Thyroid gland (tissue), 4 donors: ENCODE measurements around the gene HLF. TPM values are rescaled to one million over a fixed set of nuclear protein-coding genes. Genes with fewer than 3 reads are reported as not detected.

Experiments used
- DNase-seq, 2 donors: peaks; one replicate each; pipeline ENCODE4 v3.0.0-alpha.2; 2019
- H3K27ac ChIP-seq, 3 donors: fragments of 200-600 bp; sonication (generic); 1 replicate in 2 of 3; 2 replicates in 1 of 3; pipeline ENCODE4 v1.5.1; 2016 to 2019; ENCODE audit warnings: mild to moderate bottlenecking in 1 of 3, moderate library complexity in 1 of 3
- H3K27me3 ChIP-seq: fragments of 200-600 bp; sonication (generic); one replicate; pipeline ENCODE4 v1.5.1; 2019
- H3K36me3 ChIP-seq, 2 donors: fragments of 200-600 bp; sonication (generic); one replicate each; pipeline ENCODE4 v1.5.1; 2016 to 2019
- H3K4me1 ChIP-seq, 2 donors: fragments of 200-600 bp; sonication (generic); one replicate each; pipeline ENCODE4 v1.5.1; 2017 to 2019
- H3K4me3 ChIP-seq, 3 donors: fragments of 200-600 bp; sonication (generic); replicated peaks in 1 of 3; 1 replicate in 2 of 3; 2 replicates in 1 of 3; pipeline ENCODE4 v1.5.1; 2016; ENCODE audit warnings: mild to moderate bottlenecking in 1 of 3
- H3K9me3 ChIP-seq: fragments of 200-600 bp; sonication (generic); one replicate; pipeline ENCODE4 v1.5.1; 2017
- POLR2A ChIP-seq, 2 donors: fragments of 450-650 bp; IDR thresholded peaks; one replicate each; pipeline ENCODE4 v1.6.1; 2017; ENCODE audit warnings: antibody characterized with exemption in 2 of 2, mild to moderate bottlenecking in 2 of 2, moderate library complexity in 1 of 2
- WGBS, 2 donors: methylation state at CpG; one replicate each; pipeline ENCODE4 v1.1.5; 2017; 5-methylcytosine and 5-hydroxymethylcytosine counted together
- intact Hi-C: fragments of 100-400 bp; cut with DNase I; formaldehyde crosslinking; loops from one replicate; pipeline ENCODE4 v1.15.1; 2023
- total RNA-seq, 4 donors: library from RNA; depleted of rRNA; stranded (reverse); fragments of >200 nt; gene quantifications; one replicate each; pipeline ENCODE4 v1.2.3, GENCODE V29; 2016
- TF ChIP-seq, protein P1 (sequence below), 6 experiments: fragments of 200-600 bp in 3 of 6; fragments of 450-650 bp in 3 of 6; sonication (generic) in 3 of 6; IDR thresholded peaks; one replicate each; pipeline ENCODE4 v1.5.1; 2016 to 2019; ENCODE audit warnings: antibody characterized with exemption in 6 of 6, mild to moderate bottlenecking in 2 of 6, inconsistent platforms in 1 of 6, moderate library complexity in 1 of 6

Gene HLF
- total RNA-seq, 4 donors from 2014 or later: 39.4 to 54.1 (median 51.7) TPM

GRCh38 chr17:55279203-55279602 is 14.4 kb downstream of the HLF start:
- TF ChIP-seq, protein P1, sequence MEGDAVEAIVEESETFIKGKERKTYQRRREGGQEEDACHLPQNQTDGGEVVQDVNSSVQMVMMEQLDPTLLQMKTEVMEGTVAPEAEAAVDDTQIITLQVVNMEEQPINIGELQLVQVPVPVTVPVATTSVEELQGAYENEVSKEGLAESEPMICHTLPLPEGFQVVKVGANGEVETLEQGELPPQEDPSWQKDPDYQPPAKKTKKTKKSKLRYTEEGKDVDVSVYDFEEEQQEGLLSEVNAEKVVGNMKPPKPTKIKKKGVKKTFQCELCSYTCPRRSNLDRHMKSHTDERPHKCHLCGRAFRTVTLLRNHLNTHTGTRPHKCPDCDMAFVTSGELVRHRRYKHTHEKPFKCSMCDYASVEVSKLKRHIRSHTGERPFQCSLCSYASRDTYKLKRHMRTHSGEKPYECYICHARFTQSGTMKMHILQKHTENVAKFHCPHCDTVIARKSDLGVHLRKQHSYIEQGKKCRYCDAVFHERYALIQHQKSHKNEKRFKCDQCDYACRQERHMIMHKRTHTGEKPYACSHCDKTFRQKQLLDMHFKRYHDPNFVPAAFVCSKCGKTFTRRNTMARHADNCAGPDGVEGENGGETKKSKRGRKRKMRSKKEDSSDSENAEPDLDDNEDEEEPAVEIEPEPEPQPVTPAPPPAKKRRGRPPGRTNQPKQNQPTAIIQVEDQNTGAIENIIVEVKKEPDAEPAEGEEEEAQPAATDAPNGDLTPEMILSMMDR (IDR thresholded peaks at IDR 0.05): no peak
- TF ChIP-seq POLR2A (IDR thresholded peaks at IDR 0.05): no peak
- no peaks in the 10 kb centered on the region for H3K9me3 ChIP-seq
- peaks cover 75 to 94% of the 10 kb centered on the region in 2 donors for H3K4me1 ChIP-seq
- peak overlapping the region; percentile 73 to 93 (median 87) for H3K27ac ChIP-seq
- DNase-seq: no peak
- H3K36me3 ChIP-seq: no peaks in the 10 kb centered on the region
- H3K4me3 ChIP-seq: no peak overlapping the region
- no peaks in the 10 kb centered on the region for H3K27me3 ChIP-seq
- intact Hi-C loops: no loop called here
- WGBS, 2 donors: 93 to 94% methylated on average over 1 of the region's 1 CpG

GRCh38 chr17:55279788-55280187 is 15.0 kb downstream of the HLF start:
- no peaks in the 10 kb centered on the region for H3K27me3 ChIP-seq
- 70 to 72% methylated on average over 2 of the region's 2 CpGs for WGBS, 2 donors
- no peak overlapping the region for H3K4me3 ChIP-seq
- TF ChIP-seq, protein P1 (IDR thresholded peaks at IDR 0.05): no peak
- no peak for TF ChIP-seq POLR2A (IDR thresholded peaks at IDR 0.05)
- H3K27ac ChIP-seq: peak overlapping the region in 1 of 3 donors; percentile 93
- DNase-seq: no peak
- peaks cover 75 to 94% of the 10 kb centered on the region in 2 donors for H3K4me1 ChIP-seq
- intact Hi-C loops: no loop called here
- no peaks in the 10 kb centered on the region for H3K9me3 ChIP-seq
- no peaks in the 10 kb centered on the region for H3K36me3 ChIP-seq

- Histone ChIP-seq H3K9me3 (no peaks in the 10 kb centered on the region), H3K36me3 (no peaks in the 10 kb centered on the region), H3K4me1 (peaks cover 75 to 94% of the 10 kb centered on the region in 2 donors), H3K4me3 (no peak overlapping the region), H3K27ac (peak overlapping the region in 1 of 3 donors; percentile 32), H3K27me3 (no peaks in the 10 kb centered on the region)
- intact Hi-C loops: no loop called here
- no peak for DNase-seq
- TF ChIP-seq, protein P1 (IDR thresholded peaks at IDR 0.05): no peak
- no peak for TF ChIP-seq POLR2A (IDR thresholded peaks at IDR 0.05)
Measured at GRCh38 chr17:55280212-55280611, 15.5 kb downstream of the HLF start.

DNA sequence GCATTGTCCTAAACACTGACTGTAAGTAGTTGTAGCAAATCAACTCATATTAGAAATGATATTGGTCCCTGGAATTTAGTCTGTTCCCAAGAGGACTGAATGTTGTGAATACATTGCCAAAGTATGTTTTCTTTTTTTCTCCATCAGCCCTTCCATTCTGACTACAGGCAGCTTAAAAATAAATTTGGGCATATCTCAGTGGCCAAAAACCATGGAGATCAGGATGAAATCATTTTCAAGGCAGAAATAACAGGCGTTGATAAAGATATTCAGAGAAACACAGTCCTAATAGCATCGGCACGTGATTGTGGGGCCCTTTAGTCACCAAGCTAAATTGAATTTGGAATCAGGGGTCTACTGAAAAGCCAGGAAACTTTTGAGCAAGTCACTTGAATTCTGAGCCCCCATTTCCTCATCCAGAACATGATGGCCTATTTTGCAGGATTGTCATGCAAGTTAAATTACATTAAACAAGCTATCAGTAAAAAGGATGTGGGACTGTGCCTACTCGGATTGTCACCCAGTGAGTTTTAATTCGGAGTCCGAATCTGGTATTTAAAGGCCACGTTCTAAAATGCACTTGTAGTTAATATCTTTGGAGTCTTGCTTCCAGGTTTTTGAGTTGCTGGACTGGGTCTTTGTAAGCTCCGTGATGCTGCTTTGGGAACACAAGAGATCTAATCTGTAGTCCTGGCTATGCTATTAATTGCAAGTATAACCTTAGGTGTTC is 17.1 kb downstream of the HLF start:
- 70 to 72% methylated on average over 8 of the region's 8 CpGs for WGBS, 2 donors
- intact Hi-C loops: no loop called here
- H3K27me3 ChIP-seq: no peaks in the 10 kb centered on the region
- H3K4me1 ChIP-seq: peaks cover 71 to 92% of the 10 kb centered on the region in 2 donors
- TF ChIP-seq, protein P1 (IDR thresholded peaks at IDR 0.05): no peak
- no peak for TF ChIP-seq POLR2A (IDR thresholded peaks at IDR 0.05)
- DNase-seq: no peak
- H3K9me3 ChIP-seq: no peaks in the 10 kb centered on the region
- no peak overlapping the region for H3K4me3 ChIP-seq
- peak overlapping the region; percentile 6 to 32 (median 22) for H3K27ac ChIP-seq
- no peaks in the 10 kb centered on the region for H3K36me3 ChIP-seq

- Histone ChIP-seq H3K27me3 (no peaks in the 10 kb centered on the region), H3K9me3 (no peaks in the 10 kb centered on the region), H3K27ac (peak overlapping the region in 1 of 3 donors; percentile 87), H3K4me3 (no peak overlapping the region), H3K4me1 (peaks cover 70 to 92% of the 10 kb centered on the region in 2 donors), H3K36me3 (no peaks in the 10 kb centered on the region)
- no peak for DNase-seq
- TF ChIP-seq, protein P1 (IDR thresholded peaks at IDR 0.05): no peak
- no peak for TF ChIP-seq POLR2A (IDR thresholded peaks at IDR 0.05)
- intact Hi-C loops: no loop called here
- WGBS, 2 donors: 94 to 97% methylated on average over 3 of the region's 3 CpGs
Measured at GRCh38 chr17:55282379-55282702, 17.6 kb downstream of the HLF start.
